Stimulated activated naive B cell treated with anti-CD40 and anti-IgM and Interleukin-4, amounts not matched to agents 10 μg/mL and 1 μg/mL and 100 μg/mL, for 72 hours (primary cell): Measurements from ENCODE around the gene PDPK1.
"Not testable (repeated sequence)": the region's sequence is repeated elsewhere in the genome, so short reads cannot be mapped to it uniquely, and the experiment has no call there.

Experiments
- ATAC-seq, 2 donors: fragments of 150-1000 bp; cut with Tn5 transposase; replicated peaks; 2 replicates each; pipeline ENCODE4 v1.10.0; 2021; ENCODE audit warnings: moderate library complexity in 1 of 2
- DNase-seq: peaks from one replicate; pipeline ENCODE4 v3.0.0; 2021
- H3K27ac Mint-ChIP-seq: one replicate; pipeline ENCODE4 v1.8.0; 2022; ENCODE audit warnings: mild to moderate bottlenecking, mixed read lengths
- H3K27me3 Mint-ChIP-seq, 2 donors: one replicate each; pipeline ENCODE4 v1.8.0; 2022; ENCODE audit warnings: mixed read lengths in 2 of 2
- H3K36me3 Mint-ChIP-seq, 2 donors: one replicate each; pipeline ENCODE4 v1.8.0; 2022; ENCODE audit warnings: mixed read lengths in 2 of 2, mild to moderate bottlenecking in 1 of 2
- H3K4me1 Mint-ChIP-seq, 2 donors: one replicate each; pipeline ENCODE4 v1.8.0; 2022; ENCODE audit warnings: mixed read lengths in 2 of 2, mild to moderate bottlenecking in 1 of 2
- H3K4me3 Mint-ChIP-seq, 2 donors: one replicate each; pipeline ENCODE4 v1.8.0; 2022; ENCODE audit warnings: mild to moderate bottlenecking in 2 of 2, mixed read lengths in 2 of 2, moderate library complexity in 1 of 2
- H3K9me3 Mint-ChIP-seq, 2 donors: one replicate each; pipeline ENCODE4 v1.8.0; 2022; ENCODE audit warnings: mixed read lengths in 2 of 2, mild to moderate bottlenecking in 1 of 2

The PDPK1 gene

DNA sequence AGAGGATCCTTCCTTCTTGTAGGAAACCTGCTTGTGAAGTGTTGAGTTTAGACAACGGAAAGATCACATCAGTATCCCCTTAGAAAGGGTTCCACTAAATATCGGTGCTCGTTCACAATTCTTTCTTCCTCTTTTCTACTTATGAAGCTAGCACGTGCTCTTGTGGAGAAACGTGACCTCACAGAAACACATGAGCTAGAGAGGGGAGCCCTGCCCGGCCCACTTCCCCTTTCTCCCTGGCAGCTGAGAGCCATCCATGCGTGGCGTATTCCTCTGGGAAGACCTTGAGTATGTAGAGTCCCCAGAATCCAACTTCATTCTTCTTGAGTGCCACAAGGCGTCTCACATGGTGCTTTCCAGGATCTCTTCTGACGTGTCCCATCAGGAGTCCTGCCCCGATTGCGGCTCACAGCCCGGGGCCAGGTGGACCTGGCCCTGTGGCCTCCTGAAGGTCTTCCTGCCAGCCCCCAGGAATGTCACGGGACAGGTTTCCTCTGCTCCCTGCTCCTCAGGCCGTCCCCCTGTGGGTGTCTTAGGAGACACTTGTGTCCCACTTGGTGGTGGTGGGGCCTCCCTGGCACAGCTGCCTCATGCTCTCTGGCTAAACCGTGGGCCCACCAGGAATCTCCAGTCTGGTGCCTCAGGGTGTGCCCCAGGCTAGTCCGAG, 22.4 kb downstream of the PDPK1 start:
- H3K4me1 Mint-ChIP-seq, H3K27me3 Mint-ChIP-seq, H3K9me3 Mint-ChIP-seq, H3K36me3 Mint-ChIP-seq, H3K4me3 Mint-ChIP-seq, H3K27ac Mint-ChIP-seq: not testable (repeated sequence)
- DNase-seq (peak; percentile 51), ATAC-seq (peak; percentile 87 to 88)

DNA sequence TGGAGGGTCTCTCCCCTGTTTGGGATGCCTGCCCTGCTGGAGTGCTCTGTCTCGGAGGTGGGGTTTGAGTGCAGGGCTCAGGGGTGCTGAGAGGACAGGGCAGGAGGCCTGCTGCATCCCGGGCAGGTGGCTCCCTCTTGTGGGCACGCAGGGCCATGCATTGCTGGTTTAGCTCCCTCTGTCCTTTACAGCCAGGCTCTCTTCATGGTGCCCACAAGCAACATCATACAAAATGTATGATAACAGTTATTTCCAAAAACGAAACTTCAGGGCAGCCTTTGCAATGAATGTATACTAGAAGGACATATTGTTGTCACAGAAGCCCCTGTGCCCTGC, 22.9 kb downstream of the PDPK1 start:
- not testable (repeated sequence) for H3K4me1 Mint-ChIP-seq, H3K27ac Mint-ChIP-seq, H3K4me3 Mint-ChIP-seq, H3K36me3 Mint-ChIP-seq, H3K27me3 Mint-ChIP-seq, H3K9me3 Mint-ChIP-seq
- DNase-seq = peak; percentile 68
- peak; percentile 84 to 89 for ATAC-seq

- ATAC-seq, H3K9me3 Mint-ChIP-seq, H3K27ac Mint-ChIP-seq, DNase-seq, H3K36me3 Mint-ChIP-seq, H3K4me3 Mint-ChIP-seq, H3K27me3 Mint-ChIP-seq, H3K4me1 Mint-ChIP-seq: not testable (repeated sequence)
Measured at GRCh38 chr16:2567506-2567905, 29.7 kb downstream of the PDPK1 start.

- not testable (repeated sequence) for ATAC-seq, H3K36me3 Mint-ChIP-seq, H3K27me3 Mint-ChIP-seq, DNase-seq, H3K4me1 Mint-ChIP-seq, H3K9me3 Mint-ChIP-seq, H3K27ac Mint-ChIP-seq, H3K4me3 Mint-ChIP-seq
Measured at GRCh38 chr16:2568573-2568972, 30.8 kb downstream of the PDPK1 start.

DNA sequence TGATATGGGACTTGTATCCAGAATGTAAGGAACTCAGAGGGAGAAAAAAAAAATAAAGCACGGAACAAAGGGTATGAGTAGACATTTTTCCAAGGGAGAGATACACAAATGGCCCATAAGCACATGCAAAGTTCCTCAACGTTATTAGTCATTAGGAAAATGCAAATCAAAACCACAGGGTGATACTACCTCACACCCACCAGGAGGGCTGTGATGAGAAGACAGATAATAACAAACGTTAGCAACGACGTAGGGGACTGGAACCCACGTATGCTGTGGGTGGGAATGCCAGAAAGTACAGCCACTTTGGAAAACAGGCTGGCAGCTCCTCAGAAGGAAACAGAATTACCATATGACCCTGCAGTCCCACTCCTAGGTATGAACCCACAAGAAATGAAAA, 34.9 kb downstream of the PDPK1 start:
- not testable (repeated sequence) for H3K4me1 Mint-ChIP-seq, DNase-seq
- ATAC-seq = peak; percentile 71 to 82

GRCh38 chr16:2575839-2576238, 38.0 kb downstream of the PDPK1 start:
- ATAC-seq, H3K36me3 Mint-ChIP-seq, H3K4me3 Mint-ChIP-seq, H3K27me3 Mint-ChIP-seq, H3K4me1 Mint-ChIP-seq, H3K9me3 Mint-ChIP-seq, DNase-seq, H3K27ac Mint-ChIP-seq: not testable (repeated sequence)

More for the DNA sequence above, 34.9 kb downstream of the PDPK1 start:
- H3K36me3 Mint-ChIP-seq, H3K9me3 Mint-ChIP-seq, H3K27ac Mint-ChIP-seq, H3K4me3 Mint-ChIP-seq, H3K27me3 Mint-ChIP-seq: not testable (repeated sequence)

DNA sequence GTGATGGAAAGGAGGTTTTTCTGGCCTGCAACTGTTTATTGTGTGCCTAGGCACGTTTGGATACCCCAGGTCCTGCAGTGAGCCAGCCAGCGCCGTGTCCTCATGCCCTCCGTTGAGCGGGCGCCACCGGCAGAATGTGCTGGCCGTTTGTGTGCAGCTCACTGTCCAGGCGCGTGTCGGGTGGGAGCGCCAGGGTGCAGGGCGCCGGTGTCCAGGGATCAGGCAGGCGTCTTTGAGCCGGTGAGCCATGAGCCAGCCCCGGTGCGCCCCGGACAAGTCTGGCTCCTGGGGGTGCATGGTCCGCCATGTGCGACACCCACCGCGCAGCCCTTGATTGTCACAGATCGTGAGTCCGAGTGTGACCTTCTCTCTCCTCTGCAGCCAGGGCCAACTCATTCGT, 39.2 kb downstream of the PDPK1 start:
- not testable (repeated sequence) for H3K27me3 Mint-ChIP-seq, H3K9me3 Mint-ChIP-seq, DNase-seq, ATAC-seq, H3K27ac Mint-ChIP-seq, H3K36me3 Mint-ChIP-seq, H3K4me1 Mint-ChIP-seq, H3K4me3 Mint-ChIP-seq

- not testable (repeated sequence) for DNase-seq, H3K4me3 Mint-ChIP-seq, H3K9me3 Mint-ChIP-seq, ATAC-seq, H3K27ac Mint-ChIP-seq, H3K27me3 Mint-ChIP-seq, H3K4me1 Mint-ChIP-seq, H3K36me3 Mint-ChIP-seq
Measured at GRCh38 chr16:2578905-2579304, 41.1 kb downstream of the PDPK1 start.

DNA sequence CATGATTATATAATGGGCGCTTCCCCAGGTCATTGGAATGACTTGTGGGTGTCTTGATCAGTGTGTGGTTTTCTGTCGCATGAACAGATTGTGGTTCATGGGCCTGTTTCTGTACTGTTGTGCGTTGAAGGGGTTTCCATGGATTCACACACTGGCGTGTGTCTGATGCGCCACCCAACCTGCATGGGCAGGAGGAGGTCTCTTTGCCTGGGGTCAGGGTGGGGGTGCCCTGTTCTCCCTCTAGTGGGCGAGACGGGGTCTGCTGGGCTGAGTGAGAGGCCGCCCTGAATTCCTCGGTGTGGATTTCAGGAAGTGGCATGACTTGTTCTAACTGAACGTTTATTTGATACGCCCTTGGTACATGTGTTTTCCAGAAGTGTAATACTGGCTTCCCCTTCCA, 42.3 kb downstream of the PDPK1 start:
- H3K27me3 Mint-ChIP-seq, H3K27ac Mint-ChIP-seq, H3K36me3 Mint-ChIP-seq, H3K4me3 Mint-ChIP-seq, H3K4me1 Mint-ChIP-seq, DNase-seq, H3K9me3 Mint-ChIP-seq: not testable (repeated sequence)
- peak; percentile 76 to 85 for ATAC-seq

DNA sequence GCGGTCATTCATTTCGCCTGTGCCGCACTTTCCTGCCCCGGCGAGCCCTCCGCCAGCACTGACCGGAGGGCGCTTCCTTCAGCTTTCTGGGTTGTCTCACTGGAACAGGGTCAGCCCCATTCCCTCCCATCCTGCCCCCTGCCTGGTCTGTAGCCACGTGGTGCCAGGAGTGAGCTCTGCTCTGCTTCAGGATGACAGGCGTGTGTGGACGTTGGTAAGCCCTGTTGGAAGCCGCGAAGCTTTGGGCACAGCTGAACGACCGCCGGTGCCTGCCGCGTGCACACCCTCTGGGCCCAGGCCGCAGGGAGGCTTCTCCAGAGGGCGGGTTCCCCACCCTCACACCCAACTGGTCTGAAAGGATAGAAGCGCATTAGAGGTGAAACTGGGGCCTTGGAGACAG, 43.0 kb downstream of the PDPK1 start:
- H3K9me3 Mint-ChIP-seq, ATAC-seq, DNase-seq, H3K36me3 Mint-ChIP-seq, H3K27ac Mint-ChIP-seq, H3K27me3 Mint-ChIP-seq, H3K4me1 Mint-ChIP-seq, H3K4me3 Mint-ChIP-seq: not testable (repeated sequence)

DNA sequence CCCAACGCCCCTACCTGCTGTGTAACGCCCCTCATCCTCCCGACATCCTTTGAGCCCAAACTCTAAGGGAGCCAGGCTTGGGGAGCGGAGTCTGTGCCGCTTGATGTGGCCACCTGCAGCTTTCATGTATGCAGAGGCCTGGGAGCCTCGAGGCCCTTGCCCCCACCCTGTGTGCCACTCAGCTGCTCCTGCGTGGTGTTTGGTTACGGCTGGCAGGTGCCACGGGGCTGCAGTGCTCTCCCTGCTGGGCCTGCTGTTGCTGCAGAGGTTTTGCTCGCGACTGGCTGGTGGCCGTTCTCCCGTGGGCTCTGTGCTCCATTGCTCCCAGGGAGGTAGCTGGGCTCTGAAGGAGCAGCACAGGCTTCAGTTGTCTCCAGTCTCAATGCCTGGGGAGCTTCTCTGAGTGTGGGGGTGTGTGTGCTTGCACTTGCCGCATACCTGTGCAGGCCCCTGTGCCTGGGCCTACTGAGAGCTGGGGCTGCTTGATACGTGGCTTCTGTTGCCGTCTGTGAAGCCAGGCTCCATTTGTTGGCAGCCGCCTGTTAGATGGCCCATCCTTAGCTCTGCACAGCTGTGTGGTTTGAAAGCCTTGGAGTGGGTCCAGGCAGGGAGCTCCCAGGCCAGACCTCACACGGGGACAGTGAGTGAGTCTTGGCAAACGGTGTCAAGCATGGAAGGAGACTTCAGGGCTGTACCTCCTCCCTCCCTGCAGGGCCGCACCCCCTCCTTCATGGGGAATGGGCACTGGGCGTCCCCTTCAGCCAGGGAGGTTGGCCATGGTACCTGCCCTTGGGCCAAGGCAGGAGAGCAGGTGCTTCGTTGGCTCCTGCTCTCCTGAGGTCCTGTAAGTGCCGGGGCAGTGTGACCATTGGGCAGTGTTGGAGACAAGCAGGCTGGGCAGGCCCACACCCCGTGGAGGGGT, 47.2 kb downstream of the PDPK1 start:
- H3K4me3 Mint-ChIP-seq = no peak overlapping the region
- H3K9me3 Mint-ChIP-seq = no peaks in the 10 kb centered on the region
- peaks cover 36 to 40% of the 10 kb centered on the region in 2 donors for H3K36me3 Mint-ChIP-seq
- H3K27ac Mint-ChIP-seq = peak overlapping the region; percentile 47
- no peak for DNase-seq
- no peak for ATAC-seq
- no peaks in the 10 kb centered on the region for H3K27me3 Mint-ChIP-seq
- peaks cover 0 to 1% of the 10 kb centered on the region in 2 donors for H3K4me1 Mint-ChIP-seq

DNA sequence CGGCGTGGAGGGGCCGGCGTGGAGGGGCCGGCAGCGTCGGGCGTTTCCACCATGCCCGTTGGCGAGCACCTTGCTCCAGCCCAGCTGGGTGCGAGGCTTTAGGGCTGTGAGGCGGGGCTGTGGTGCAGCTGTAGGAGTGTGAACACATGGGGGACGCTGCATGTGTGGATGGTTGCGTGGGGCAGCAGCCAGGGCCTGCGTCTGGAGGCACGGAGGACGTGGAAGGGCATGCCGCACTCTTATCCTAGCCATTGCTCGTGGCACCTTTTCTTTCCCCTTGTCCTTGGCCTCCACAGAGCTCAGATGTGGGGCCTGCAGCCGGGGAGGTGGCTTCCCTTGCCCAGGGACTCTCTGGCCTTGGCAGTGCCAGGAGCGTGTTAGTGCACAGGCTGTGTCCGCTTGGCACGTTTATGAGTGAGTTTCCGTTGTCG, 47.8 kb downstream of the PDPK1 start:
- H3K36me3 Mint-ChIP-seq = peaks cover 40 to 45% of the 10 kb centered on the region in 2 donors
- no peaks in the 10 kb centered on the region for H3K27me3 Mint-ChIP-seq
- ATAC-seq (no peak), DNase-seq (no peak)
- H3K9me3 Mint-ChIP-seq = no peaks in the 10 kb centered on the region
- no peak overlapping the region for H3K27ac Mint-ChIP-seq
- H3K4me1 Mint-ChIP-seq = peaks cover 0 to 1% of the 10 kb centered on the region in 2 donors
- H3K4me3 Mint-ChIP-seq = no peak overlapping the region

GRCh38 chr16:2586241-2586640, 48.4 kb downstream of the PDPK1 start:
- no peak for ATAC-seq
- Mint-ChIP-seq H3K27me3 (no peaks in the 10 kb centered on the region), H3K4me3 (no peak overlapping the region), H3K36me3 (peaks cover 40 to 45% of the 10 kb centered on the region in 2 donors), H3K9me3 (no peaks in the 10 kb centered on the region), H3K27ac (no peak overlapping the region), H3K4me1 (peaks cover 0 to 1% of the 10 kb centered on the region in 2 donors)
- no peak for DNase-seq

DNA sequence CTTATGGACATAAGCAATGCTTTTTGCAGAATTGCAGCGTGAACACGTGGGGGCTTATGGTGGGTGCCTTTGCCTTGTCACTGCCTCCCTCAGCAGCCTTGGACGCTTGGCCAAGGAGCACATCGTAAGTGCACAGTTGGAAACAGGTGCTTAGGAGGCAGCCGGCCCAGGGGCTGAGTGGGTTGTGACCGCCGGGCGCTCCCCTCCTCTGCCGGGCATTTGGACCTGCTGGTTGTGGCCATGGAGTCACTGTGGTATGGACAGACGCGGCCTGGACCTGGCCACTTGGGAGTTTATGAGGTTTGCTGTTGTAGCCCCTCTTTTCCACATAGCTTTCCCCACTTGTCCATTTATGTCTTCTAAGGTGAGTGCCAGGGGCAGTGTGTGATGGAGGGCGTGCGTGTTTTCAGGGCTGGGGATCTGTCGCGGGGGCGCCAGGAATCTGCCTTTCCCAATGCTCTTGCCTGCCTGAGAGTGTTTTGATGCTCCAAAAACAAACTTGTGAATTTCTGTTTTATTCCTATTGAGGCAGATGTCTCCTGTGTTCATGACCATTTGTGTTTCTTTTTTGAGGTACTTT, 49.2 kb downstream of the PDPK1 start:
- Mint-ChIP-seq H3K4me3 (no peak overlapping the region), H3K9me3 (no peaks in the 10 kb centered on the region), H3K27me3 (no peaks in the 10 kb centered on the region), H3K4me1 (peaks cover 1% of the 10 kb centered on the region in 2 donors), H3K27ac (peak overlapping the region; percentile 21), H3K36me3 (peaks cover 42 to 45% of the 10 kb centered on the region in 2 donors)
- DNase-seq (no peak), ATAC-seq (no peak)
